ENCODE results near the gene RNF217.
A peak's percentile ranks its signal among the peaks of the same experiment; 100 is the strongest.
"Not testable (repeated sequence)": the region's sequence is repeated elsewhere in the genome, so short reads cannot be mapped to it uniquely, and the experiment has no call there.

Gene RNF217

GRCh38 chr6:125066964-125067363, 104.7 kb downstream of the RNF217 start:
- no peak for DNase-seq

- no peak for DNase-seq
These were observed 105.3 kb downstream of the RNF217 start for GRCh38 chr6:125067552-125067951.

GRCh38 chr6:125073071-125073470, 110.8 kb downstream of the RNF217 start:
- no peak for DNase-seq

DNA sequence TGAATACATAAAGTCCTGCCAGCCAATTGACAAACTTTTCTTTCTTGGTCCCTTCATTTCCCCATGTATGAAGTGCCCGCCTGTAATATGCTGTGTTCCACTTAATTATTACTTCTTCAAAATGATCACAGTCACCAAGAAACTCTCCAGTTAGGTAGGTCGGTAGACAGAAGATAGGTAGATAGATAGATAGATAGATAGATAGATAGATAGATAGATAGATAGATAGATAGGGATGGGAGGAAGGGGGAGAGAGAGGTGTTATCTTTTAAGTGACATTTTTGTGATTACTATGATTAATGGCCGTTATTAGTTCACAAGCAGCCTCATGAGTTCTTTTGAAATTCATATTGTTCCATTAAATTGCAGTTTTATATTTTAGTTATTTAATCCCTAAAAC, 111.9 kb downstream of the RNF217 start:
- DNase-seq: no peak

DNA sequence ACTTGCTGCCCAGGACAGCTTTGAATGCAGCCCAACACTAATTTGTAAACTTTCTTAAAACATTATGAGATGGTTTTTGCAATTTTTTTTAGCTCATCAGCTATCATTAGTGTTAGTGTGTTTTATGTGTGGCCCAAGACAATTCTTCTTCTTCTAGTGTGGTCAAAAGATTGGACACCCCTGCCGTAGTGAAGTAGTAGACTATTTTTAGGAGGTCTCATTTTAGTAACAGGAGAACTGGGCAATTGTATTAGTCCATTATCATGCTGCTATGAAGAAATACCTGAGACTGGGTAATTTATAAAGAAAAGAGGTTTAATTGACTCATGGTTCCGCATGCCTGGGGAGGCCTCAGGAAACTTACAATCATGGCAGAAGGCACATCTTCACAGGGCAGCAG, 112.8 kb downstream of the RNF217 start:
- not testable (repeated sequence) for DNase-seq

- no peak for DNase-seq
These were observed 113.7 kb downstream of the RNF217 start for GRCh38 chr6:125075741-125076481.

DNA sequence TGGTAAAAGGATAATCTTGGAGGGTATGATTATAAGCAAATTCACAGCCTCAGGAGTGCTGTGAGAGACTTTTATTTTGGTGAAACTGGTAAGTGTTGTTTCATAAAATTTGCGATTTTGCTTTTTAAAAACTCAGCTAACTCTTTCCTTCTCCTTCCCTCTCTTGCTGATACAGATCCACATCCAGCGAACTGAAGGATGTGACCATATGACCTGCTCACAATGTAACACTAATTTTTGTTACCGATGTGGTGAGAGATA, 114.2 kb downstream of the RNF217 start:
- DNase-seq: no peak

GRCh38 chr6:125077453-125077852, 115.2 kb downstream of the RNF217 start:
- no peak for DNase-seq

DNA sequence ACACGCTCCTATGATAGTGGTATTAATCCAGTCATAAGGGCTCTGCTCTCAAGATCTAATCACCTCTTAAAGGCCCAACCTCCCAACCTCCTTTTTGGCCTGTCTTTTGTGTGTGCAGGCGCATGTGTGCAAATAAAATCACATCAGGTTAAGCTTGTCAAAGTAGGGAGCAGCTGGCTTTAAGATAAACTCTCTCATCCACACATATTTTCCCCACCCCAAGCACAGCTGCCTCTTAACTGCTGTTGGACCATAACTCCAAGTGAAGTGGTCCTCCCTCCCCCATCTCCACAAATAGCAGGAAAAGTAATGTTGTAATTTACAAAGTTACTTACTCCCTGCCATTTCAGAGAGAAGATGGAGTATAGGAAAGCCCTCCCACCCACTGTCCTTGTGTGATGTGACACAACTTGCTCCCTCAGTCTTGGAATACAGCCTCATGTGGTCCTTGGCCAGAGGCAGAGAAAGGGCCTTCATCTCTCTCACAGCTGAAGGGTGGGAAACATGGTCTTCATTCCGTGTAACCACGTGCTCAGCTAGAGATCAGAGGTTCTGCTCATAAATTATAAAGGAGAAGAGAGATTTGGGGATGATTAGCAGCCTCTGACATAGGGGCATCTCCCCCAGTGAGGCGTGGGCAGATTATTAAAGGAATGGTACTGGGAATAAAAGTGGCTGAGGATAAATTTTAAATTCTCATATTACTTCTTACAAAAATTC, 116.5 kb downstream of the RNF217 start:
- no peak for DNase-seq

GRCh38 chr6:125082908-125083683, 120.9 kb downstream of the RNF217 start:
- DNase-seq: no peak

- DNase-seq: no peak
These were observed 121.4 kb downstream of the RNF217 start for GRCh38 chr6:125083684-125083990.

GRCh38 chr6:125086716-125087115, 124.5 kb downstream of the RNF217 start:
- no peak for DNase-seq

DNA sequence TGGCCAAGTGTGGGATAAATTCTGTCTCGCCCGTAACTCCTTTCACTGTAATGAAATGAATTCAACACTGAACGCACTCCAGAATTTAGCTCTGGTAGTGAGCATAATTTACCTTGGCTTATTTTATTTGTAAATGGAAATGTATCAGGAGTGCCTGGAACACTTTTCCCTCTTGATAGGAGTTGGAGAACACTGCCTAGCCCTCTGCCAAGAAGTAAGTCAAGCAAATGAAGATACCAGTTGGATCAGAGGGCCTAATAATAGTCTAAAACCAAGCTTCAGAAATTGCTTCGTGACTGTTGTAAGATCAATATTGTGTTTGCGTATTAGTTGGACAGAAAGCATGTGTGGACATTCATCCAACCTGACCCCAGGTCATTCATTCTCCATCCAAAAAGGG, 126.7 kb downstream of the RNF217 start:
- DNase-seq: no peak

- DNase-seq: no peak
These were observed 132.3 kb downstream of the RNF217 start for GRCh38 chr6:125094563-125094962.

DNA sequence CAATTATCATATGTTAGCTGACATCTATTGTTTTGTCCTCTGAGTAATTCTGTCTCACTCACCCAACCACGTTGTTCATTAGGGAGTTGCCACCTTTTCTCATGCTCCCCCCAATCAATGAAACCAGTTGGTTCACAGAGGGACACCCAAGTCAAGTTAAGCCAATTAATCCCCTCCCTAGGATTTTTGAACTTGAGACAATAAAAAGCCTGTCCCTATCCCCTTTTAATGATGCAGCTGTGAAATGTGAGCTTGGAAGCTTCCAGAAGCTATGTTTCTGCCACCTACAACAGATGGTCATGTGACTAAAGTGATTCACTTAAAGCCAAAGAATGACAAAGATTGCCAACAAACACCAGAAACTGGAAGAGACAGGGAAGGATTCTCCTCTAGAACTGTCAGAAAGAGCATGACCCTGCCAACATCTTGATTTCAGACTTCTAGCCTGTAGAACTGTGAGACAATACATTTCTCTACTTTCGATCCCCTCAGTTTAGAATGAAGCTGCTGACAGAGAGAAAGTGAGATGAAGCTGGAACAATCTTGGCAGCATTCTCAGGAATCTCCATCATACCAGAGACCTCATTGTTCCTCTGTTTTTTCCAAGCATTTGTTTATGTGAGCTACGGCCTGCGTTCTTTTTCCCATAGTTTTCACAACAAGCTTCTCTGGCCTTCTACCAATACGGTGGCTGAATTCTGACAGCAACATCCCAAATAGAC, 133.5 kb downstream of the RNF217 start:
- no peak for DNase-seq

GRCh38 chr6:125097186-125097585, 134.9 kb downstream of the RNF217 start:
- DNase-seq: no peak

DNA sequence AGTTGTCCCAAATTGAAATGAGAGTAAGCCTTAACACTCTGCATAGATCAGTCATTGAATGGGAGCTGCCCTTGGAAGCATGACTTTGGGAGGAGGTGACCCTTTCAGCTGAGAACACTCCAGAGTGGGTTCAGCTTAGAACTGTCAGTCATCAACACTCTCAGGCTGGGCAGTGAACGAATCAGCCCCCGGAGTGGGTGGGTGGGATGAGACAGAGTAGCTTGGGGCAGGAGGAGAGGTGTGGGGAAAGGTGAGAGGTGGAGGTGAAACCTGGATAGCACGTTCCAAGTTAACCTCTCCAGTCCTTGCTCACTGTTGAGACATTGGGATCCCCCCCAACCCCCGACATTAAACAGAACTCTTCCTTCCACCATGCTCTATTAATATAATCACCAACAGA, 136.0 kb downstream of the RNF217 start:
- no peak for DNase-seq

- DNase-seq: peak; percentile 29
These were observed 137.2 kb downstream of the RNF217 start for GRCh38 chr6:125099211-125100073.

- DNase-seq: no peak
These were observed 137.9 kb downstream of the RNF217 start for GRCh38 chr6:125100074-125100652.

- no peak for DNase-seq
These were observed 138.9 kb downstream of the RNF217 start for GRCh38 chr6:125101128-125101527.

DNA sequence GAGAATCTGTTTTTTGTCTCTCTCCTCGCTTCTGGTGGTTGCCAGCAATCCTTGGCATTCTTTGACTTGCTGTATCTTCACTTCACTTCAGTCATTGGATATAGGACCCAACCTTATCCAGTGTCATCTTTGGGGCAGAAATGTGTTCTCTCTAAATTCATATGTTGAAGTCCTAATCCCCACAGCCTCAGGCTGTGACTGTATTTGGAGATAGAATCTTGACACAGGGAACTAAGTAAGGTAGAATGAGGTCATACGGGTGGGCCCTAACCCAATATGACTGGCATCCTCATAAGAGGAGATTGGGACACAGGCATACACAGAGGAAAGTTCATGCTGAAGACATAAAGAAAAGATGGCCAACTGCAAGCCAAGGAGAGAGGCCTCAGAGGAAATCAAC, 139.4 kb downstream of the RNF217 start:
- no peak for DNase-seq

- DNase-seq: no peak
These were observed 140.2 kb downstream of the RNF217 start for GRCh38 chr6:125102411-125102810.
